GM18520 (cell line): ENCODE data around the gene SP6.

ENCODE experiments used
- ATAC-seq: cut with Tn5 transposase; IDR thresholded peaks from one replicate; pipeline ENCODE4 v1.9.1; 2021; ENCODE audit not compliant: unreplicated experiment

The SP6 gene

GRCh38 chr17:47838636-47839035, 12.3 kb downstream of the SP6 start:
- no peak for ATAC-seq

- ATAC-seq, result no peak
These were observed 13.4 kb downstream of the SP6 start for GRCh38 chr17:47837401-47838039.

DNA sequence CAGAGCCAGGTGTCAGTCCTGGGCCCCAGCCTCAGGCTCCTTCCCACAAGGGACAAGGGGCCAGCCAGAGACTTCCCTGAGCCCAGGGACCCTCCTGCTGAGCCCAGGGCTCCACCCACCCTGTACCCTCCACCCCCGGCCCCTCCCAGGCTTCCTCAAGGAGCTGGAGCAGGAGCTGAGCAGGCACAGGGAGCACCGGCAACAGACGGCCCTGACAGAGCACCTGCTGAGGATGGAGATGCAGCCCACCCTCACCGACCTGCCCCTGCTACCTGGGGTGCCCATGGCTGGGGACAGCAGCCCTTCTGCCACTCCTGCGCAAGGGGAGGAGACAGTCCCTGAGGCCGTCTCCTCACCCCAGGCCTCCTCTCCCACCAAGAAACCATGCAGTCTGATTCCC, 14.4 kb downstream of the SP6 start:
- ATAC-seq, result no peak

DNA sequence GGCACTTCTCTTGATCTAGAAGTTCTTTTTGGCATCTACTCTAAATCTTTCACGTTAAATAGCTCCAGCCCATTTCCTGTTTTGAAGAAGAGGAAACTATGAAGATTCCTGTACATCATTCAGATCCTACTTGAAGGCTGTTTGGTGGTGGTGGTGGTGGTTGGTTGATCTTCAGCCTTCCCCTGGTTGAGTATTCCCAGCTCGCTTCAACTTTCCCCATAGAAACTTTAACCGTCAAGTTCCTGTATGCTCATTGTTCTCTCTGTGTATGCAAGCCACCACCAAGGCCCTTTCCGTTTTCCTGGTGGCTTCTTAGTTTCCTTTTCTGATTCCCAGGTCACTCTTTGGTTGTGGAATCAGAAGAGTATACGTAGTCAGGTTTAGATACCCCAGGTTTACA, 16.2 kb downstream of the SP6 start:
- ATAC-seq, result no peak

DNA sequence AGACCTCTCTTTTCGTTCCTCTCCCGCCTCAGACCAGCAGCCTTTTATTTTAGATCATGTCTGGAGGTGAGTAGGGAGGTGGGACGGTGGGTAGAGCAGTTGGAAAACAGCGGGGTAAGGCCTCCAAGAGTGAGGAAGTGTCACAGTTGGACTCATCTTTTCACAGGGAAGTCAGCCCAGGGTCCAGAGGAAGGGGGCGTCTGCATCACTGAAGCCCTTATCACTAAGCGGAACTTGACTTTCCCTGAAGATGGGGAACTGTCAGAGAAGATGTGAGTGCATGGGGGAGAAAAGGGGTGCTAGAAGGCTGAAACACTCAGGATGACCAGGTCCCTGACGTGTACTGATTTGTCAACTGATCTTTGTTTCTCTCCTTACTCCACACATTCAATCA, 19.0 kb downstream of the SP6 start:
- ATAC-seq, result no peak

DNA sequence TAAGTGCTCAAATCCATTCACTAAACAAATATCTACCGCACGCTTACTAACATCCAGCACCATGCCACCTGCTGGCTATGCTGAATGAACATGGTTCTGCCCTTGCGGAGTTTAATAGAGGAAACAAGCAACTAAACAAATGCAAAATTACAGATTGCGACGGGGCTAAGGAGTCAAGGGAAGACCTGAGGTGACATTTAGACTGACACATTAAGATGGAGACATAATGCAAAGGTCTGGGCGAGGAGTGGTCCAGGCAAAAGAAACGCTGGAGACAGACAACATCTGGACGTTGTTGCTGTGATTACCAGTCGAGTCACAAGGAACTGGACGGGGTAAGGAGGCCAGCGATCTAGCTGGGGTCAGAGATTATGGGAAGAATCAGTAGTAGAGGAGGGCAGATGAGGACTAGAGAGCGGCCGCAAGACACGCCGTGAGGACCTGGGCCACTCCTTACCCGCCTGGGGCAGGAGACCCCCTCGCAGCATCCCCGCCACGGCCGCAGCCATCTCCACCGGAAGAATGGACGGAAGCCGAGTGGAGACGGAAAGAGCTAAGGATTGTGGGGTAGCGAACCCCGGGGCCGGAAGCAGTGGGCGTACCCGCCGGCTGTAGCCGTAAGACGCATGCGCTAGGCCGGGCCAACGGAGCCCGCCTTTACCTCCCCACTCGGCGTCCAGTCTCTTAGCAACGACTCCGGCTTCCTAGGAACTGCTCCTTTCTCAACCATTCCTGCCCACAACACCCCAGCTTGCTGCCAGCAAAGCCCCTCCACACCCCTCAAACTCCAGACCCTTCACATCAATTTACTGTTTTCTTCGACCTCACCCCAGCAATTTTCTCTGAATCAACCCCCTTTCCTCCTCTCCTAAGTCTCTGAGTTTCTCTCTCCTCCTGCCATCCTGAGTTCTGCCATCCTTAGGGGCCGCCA, 19.7 kb downstream of the SP6 start, which contains the start of the genes LRRC46 and MRPL10:
Gene LRRC46 (plus strand): TSS at position 668 of the 931 bp plus-strand sequence. CDS start 320 bp downstream, outside the sequence.
Gene MRPL10 (minus strand): TSS at position 539 of the 931 bp plus-strand sequence. CDS start 30 bp downstream, at position 509.
- peak; percentile 74 for ATAC-seq

- ATAC-seq, result no peak
These were observed 20.5 kb downstream of the SP6 start for GRCh38 chr17:47830396-47831002.

- ATAC-seq, result no peak
These were observed 21.1 kb downstream of the SP6 start for GRCh38 chr17:47829870-47830269.

DNA sequence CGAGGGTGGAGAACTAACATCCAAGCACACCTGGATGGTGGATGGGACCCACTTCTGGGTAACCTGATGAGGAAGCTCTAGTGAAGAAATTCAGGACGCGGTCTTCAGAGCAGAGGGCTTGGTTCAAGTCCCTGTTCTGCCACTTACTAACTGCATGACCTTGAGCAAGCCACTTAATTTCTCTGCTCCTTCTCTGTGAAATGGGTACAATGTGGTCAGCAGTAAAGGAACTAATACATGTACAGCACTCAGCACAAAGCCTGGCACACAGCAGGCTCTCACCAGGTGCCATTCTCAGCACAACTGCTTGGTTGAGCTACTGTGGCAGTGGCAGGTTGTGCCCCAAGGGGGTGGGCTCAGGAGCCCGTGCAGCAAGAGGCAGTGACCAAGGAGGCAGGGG, 27.4 kb downstream of the SP6 start:
- no peak for ATAC-seq

DNA sequence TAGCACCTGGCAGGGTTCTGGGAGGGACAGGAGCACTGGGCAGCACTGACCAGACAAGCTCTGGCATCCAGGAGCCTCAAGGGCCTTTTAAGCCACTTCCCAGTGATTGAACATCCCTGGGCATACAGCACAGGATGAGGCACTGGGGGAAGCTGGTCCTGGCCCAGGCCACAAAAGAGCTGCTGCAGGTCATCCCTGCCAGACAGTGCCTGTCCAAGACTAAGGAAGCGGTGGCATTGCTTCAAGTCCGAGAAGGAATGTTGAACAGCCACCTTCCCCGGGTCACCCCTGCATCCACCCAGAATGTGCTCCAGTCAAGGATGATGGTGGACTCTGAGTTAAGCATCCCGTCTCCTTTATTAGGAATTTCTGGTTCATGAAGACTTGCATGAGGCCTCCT, 28.2 kb downstream of the SP6 start:
- ATAC-seq, result no peak

- no peak for ATAC-seq
These were observed 29.3 kb downstream of the SP6 start, which contains the start of gene OSBPL7 for GRCh38 chr17:47821424-47822391. TSS of gene OSBPL7 (minus strand) at chr17:47821794. CDS start at chr17:47820278, 1,516 bp downstream.

DNA sequence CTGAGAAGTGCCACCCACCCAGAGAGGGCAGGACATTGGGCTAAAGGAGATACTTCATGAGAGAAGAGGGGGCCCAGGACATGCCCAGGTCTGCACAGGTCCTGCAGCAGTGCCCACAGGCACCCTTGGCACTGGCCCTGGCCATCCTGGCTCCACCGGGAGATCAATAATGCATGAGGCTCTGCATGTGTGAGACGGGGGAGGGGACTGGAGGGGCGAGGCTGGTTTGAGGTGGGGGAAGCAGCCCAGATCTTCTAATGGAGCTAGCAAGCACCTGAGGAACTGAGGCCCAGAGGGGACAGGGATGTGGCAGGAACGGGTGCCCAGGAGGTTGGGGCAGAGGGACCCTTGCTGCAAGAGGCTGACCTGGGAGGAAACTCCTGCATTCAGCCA, 29.9 kb downstream of the SP6 start:
- no peak for ATAC-seq

DNA sequence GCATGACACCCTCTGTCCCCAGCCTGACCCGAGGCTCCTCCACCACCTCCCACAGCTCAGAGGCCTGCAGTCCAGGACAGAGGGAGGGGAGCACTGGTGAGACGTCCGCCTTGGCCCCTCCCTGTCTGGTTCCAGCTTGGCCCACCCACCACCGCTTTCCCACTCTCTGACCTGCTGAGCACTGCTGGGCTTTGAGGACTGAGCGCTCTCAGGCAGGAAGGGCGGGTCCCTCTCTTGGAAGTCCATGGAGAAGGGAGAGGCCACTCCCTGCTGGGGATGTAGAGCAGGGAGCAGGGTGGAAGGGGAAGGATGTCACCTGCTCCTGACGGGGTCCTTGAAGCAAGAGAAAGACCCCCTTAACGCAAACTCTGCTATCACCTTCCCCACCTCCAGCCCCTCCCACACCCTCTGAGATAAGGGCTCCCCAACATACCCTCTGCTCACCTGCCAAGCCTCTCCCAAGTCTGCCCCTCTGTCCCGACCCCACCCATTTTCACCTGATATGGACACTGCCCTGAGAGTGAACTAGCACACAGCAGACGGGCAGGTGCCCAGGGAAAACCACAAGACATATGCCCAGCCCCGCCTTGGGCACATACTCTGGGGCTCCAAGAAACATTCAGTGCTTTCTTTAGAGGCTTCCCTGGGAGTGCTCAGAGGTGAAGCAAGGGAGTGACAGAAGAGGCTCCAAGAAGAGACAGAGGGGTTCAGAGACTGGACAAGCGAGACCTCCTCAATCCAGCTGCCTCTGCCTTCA, 30.8 kb downstream of the SP6 start:
- ATAC-seq, result no peak

DNA sequence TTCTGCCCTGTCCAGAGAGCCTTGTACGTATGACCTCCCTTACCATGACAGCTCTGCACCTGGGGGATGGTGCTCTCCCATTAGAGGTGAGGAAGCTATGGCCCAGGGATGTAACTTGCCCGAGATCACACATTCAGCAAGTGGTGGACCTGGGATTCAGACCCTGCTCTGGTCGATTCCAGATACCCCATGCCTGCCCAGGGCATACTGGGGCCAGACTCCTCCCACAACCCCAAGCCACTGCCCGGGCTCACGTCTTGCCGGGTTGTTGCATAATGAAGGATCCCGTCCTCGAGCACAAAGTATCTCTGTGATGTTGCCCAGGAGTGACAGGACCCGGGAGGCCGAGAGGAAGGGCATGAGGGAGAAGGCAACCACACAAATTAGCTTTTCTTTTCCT, 31.5 kb downstream of the SP6 start:
- ATAC-seq, result no peak

GRCh38 chr17:47818002-47818695, 32.8 kb downstream of the SP6 start:
- ATAC-seq, result no peak

DNA sequence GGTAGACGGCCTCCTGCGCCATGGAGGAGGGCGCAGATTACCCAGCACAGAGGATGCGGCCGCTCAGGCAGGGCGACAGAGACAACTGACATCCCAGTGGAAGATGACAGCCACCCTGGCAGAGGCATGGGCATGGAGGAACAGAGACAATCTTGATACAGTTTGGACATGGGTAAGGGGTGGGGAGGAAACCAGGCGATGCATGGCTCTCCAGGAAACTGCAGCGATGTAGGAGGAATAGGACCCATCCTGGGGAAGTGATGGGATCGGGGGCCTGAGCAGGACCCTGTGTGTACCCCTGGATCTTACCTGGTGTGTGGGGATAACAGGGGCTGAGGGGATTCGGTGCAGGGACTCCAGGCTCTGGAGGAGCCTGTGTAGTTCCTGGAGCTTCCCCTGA, 34.0 kb downstream of the SP6 start:
- ATAC-seq, result no peak

DNA sequence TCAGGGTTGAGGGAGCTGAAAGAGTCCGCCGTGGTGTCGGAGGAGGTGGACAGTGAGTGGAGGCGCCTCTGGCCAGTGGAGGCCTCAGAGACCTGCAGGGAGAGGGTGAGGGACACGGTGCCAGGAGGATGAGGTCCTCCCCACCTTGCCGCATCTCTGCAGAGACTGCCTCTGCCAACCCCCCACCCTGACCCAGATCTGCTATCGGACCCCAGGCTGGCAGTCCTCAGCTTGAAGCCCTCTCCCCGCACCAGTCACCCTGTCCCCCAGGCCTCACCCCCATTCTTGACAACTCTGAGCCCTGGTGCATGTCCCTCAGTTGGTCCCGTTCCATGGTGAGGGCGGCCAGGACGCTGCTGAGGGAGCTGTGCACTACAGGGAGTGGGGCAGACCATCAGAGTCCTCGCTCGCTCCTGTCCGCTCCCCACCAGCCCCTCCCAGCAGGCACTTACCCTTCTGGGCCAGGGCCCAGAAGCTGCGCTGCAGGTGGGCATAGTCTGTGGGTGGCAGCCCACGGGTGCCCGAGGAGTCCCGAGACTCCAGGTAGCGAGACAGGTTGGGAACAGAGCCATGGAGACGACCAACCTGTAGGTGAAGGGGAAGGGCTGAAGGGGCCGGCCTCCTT, 34.7 kb downstream of the SP6 start:
- no peak for ATAC-seq

GRCh38 chr17:47815106-47815918, 35.7 kb downstream of the SP6 start:
- ATAC-seq, result no peak
